NCI-H2196 (cell line): Measurements from ENCODE around the gene TRPM8.
"Not testable (repeated sequence)": the region's sequence is repeated elsewhere in the genome, so short reads cannot be mapped to it uniquely, and the experiment has no call there.

Experiments
- DNase-seq: peaks from one replicate; lab custom pipeline; 2025; ENCODE audit not compliant: unreplicated experiment; lab: John Stamatoyannopoulos, UW

Gene TRPM8

DNA sequence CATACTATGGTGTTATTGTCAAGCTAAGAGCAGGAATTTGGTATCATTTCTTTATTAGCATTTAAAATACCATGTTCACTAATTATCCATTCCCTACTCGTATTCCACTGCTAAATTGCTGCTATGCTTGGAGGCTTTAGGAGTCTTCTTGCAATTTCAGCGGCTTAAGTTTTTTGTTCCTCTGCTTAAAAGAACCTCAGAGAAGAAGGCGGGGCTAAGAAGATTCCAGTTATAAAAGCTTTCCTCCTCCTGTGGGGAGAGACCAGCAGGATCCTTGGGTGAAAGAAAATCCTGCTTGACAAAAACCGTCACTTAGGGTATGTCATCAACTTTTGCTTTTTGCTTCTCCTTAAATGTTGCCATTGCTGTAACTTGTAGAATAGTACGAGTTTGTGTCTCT is at the start of gene TRPM8:
Gene TRPM8 (plus strand): TSS at position 258 of the 400 bp plus-strand sequence. CDS start 9,165 bp downstream, outside the sequence.
- DNase-seq: no peak

DNA sequence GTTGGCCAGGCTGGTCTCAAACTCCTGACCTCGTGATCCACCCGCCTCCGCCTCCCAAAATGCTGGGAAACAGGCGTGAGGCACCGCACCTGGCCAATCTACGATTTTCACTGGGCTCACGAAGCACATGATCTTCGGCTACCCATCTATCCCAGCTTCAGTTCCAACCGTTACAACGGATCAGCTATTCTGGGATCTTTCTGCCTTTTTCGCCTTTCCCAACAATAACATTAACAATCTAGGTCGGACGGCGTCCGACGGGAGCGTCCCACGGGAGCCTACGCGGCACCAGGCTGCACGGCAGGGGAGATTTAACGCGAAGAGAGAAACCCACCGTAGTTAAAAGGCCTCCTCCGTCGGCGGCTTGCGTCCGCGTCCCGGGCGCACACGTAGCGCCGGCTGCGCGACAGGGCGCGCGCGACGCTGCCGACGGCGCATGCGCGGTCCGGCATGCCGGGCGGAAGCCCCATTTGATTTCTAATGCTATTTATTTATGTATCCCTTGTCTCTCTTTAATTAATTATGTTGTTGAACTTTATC is 49.1 kb upstream of the TRPM8 start, which contains the start of gene MSL3B:
Gene MSL3B (minus strand): TSS at position 394 of the 540 bp plus-strand sequence.
- DNase-seq: peak; percentile 64

DNA sequence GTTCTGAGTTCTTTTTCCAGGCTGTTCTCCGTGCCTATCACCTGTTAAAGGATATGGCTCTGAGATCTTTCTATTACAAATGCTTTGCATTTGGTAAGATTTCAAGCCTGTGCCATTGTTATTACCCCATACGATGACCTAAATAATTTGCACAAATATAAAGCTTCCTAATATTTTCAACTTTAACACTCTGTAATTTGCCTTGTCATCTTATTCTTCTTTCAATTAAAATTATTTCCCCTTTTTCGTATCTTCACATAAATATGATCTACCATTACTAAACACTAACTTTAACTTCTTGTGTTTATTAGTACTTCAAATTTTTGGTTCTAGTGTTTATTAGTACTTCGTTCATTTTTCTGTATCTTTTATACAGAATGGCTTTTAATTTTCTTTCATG is 45.7 kb upstream of the TRPM8 start:
- no peak for DNase-seq

DNA sequence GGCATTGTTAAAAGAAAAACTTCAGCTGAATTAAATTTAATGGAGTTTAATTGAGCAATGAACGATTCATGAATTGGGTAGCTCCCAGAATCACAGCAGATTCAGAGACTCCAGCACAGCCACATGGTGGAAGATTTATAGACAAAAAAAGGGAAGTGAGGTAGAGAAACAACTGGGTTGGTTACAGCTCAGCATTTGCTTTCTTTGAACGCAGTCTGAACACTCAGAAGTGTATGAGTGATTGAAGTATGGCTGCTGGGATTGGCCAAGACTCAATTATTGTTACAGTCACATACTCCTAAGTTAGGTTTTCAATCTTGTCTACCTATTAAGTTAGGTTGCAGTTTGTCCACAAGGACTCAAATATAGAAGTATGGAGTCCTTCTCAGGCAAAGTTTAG is 45.0 kb upstream of the TRPM8 start:
- DNase-seq: not testable (repeated sequence)

DNA sequence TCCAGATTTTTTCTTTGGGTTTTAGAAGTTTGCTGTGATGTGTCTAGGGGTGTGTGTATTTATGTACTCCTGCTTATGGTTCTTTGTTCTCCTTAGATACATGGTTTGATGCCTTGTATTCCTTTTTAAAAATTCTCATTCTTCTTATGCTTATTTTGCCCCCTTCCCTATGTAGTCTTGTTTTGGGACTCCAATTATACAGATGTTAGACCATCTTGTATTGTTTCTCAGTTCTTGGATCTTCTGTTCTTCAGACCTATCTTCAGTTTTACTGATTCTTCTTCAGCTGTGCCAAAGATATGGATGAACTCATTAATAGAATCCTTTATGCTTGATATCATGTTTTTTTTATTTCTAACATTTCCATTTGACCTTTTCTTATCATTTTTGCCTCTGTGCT is 34.8 kb upstream of the TRPM8 start:
- DNase-seq: no peak

DNA sequence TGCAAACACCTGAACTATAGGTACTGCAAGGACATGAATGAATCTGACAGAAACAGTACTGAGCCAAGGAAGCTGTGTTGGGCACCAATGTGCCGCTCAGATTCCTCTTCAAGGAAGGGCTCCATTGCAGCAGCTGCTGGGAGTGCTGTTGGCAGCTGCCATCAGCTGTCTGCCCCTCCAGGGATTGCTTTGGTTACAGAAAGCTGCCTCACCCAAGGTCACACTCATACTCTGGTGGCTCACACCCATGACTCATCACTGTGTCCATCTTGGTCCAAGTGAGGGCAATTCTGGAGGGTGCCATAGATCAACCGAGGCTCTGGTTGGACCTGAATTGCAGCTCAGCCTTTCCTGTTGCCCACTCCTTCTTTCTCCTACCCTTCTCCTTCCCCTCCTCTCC is 24.4 kb upstream of the TRPM8 start:
- peak; percentile 26 for DNase-seq

DNA sequence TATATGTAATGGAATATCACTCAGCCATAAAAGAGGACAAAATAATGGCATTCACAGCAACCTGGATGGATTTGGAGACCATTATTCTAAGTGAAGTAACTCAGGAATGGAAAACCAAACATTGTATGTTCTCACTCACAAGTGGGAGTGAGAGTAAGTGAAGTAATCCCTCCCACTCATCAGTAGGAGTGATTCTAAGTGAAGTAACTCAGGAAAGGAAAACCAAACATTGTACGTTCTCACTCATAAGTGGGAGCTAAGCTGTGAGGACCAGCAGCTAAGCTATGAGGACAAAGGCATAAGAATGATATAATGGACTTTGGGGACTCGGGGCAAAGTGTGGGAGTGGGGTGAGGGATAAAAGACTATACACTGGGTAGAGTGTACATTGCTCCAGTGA is 20.9 kb upstream of the TRPM8 start:
- not testable (repeated sequence) for DNase-seq

DNA sequence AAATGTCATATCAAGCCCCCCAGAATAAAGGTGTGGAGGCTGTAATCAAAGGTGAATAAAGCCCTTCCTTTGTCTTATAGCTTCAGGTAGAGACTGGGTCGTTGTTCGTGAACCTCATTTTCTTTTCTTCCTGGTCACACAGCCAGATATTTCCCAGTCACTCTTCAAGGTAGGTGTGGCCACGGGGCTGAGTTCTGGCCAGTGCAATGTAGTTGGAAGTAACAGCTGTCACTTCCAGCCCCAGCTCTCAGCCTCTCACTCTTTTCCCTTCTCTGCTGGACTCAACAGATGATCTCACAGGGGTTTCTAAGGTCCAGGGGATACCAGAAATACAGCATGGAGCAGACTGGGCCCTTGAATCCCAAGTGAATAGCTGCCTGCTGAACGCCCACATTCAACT is 15.8 kb upstream of the TRPM8 start:
- no peak for DNase-seq

DNA sequence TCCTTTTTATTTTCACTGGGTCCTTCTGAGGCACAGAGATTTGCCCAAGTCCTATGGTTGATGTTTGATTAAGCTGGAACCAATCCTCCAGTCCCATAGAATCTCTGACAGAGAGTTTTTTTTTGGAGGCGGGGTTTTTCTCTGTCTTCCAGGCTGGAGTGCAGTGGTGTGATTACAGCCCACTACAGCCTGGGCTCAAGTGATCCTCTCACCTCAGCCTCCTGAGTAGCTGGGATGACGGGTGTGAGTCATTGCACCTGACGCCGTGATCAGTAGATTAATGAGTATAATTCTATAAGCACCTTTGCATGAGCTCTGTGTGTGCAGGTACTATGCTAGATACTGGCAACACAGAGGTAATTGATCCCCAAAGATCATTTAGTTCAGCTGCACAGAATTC is 15.3 kb upstream of the TRPM8 start:
- DNase-seq: no peak

DNA sequence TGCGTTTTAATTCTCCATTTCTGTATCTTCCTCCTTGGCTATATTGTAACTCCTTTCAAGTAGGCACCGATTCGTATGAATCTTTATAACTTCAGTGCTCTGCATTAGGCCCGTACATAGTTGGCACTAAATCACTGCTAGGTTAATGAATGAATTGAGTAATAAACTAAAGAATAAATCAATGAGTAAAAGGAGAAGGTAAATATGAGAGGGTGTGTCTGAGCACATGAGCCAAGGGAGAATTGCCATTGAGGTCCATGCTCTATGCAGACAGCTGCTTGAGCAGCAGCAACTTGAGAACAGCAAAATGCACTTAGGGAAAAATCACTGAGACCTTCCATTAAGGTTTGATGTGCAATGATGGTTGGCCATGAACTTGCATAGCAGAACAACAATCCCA is 11.2 kb upstream of the TRPM8 start:
- DNase-seq: no peak

DNA sequence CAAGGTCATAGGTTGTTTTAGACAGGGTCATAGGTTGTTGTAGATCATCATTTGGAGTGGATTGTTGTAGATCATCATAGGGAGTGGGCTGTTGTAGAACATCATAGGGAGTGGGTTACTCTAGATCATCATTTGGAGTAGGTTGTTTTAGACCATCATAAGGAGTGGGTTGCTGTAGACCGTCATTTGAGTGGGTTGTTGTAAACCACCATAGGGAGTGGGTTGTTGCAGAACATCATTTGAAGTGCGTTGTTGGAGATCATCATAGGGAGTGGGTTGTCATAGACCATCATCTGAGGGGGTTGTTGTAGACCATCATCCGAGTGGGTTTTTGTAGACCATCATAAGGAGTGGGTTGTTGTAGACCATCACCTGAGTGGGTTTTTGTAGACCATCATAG is 9.5 kb upstream of the TRPM8 start:
- DNase-seq: no peak

DNA sequence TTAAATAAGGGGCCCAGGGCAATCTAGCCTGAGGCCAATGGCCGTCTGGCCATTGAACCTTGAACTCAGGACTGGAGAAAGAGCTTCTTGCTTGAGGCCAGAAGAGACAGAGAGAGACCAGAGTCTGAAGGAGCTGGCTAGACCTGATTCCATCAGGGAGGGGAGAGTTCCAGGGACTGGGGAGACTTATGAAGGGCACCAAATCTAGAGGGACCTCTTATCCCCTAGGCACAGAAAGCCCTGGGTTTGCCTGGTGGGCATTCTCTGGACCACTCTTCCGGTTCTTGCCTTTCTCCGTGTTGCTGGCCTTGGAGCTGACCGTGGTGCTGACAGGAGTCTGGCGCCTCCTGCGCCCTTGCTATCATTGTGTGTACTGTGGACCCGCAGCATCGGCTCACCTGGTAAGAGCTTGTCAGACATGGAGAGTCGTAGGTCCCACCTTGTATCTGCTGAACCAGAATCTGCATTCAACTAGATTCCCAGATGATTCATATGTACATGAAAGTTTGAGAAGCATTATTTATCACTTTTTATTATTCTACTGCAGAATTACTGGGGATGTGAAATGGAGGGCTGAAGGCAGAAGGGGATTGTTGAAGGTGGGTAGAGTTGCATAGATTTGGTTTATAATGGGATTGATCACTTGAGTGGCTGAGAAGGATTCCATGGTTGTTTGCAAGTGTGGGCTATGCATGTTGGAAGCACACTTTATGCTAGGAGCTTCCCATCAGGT is 4.3 kb upstream of the TRPM8 start:
- DNase-seq: no peak

DNA sequence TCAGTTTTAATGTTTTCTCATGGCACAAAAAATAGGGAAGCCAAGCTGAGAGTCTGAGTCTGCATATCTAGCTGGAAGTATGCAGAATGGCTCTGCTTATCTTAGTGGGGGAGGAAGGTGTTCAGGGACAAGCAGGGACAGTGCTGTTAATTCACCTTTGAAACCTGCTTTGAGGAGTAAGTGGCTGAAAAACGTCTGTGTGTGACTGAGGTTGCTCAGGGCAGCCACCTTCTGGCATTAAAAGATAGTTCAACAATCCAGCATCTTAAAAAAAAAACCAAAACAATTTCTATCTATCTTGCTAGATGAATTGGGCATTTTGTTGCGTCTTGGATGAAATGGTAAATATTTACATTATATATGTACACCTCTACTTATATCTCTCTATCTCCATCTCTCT is 2.0 kb upstream of the TRPM8 start:
- DNase-seq: peak; percentile 51

DNA sequence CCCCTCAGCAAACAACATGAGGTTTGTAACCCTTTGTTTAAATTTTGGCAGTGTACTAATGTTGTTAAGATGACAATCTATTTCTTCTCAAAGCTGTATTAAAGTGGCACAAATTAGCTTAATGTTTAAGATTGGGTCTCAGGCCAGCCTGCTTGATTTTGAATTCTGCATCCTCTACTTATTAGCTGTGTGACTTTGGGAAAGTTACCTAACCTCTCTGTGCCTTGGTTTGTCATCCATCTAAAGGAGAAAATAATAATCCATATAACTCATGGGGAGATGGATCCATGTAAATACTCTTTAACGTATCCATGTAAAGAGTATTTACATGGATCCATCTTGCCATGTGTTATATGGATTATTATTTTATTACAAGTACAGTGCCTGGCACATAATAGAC is 2.1 kb downstream of the TRPM8 start:
- DNase-seq: no peak

DNA sequence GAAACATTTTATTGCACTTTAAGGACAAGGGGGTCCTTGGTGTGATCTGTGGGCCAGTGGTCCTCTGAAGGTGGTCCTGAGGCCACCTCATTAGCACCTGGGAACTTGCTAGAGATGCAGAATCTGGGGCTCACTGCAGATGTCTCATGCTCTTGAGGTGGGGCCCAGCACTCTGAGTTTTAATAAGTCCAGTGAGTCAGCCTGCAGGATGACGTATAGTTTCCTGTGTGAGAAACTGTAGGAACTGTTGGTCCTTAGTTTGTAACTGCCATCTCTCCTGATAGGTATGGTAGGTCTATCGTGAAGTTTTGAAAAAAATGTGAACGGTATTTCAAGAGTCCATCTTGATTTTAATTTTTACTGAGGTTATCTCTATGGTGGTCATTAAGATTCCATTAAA is 2.8 kb downstream of the TRPM8 start:
- DNase-seq: no peak

DNA sequence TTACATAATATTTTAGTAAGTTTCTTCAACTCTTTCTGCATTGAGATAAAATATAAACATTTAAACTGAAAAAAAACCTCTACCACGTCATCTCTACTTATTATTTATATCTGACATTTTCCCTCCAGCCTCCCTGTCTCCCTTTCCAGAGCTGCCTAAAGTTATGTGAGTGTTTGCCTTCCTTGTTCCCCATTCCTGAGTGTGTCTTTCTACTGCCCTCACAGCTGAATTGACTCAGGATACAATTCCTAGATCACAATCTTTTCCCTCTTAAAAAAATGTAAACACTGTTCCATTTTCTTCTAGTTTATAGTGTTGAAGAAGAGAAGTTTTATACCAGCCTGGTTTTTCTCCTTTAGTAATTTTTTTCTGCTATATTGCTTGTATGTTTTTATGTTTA is 5.3 kb downstream of the TRPM8 start:
- no peak for DNase-seq

DNA sequence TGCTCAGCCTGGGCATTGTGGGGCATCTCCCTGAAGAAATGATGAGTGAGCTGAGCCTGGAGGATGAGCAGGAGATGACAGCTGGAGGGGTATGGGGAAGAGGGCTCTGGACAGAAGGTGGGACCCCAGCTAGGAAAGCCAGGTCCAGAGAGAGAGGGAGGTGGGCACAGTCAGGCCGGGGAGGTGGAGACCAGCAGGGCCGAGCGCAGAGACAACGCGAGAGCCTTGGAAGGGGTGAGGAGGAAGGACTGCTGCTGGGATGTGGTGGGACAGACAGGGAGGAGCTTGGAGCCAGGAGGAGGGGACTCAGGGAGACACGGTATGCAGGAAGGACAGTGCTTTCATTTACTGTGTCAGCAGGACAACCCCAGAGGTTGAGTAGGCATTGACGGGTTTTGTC is 8.2 kb downstream of the TRPM8 start:
- DNase-seq: no peak

DNA sequence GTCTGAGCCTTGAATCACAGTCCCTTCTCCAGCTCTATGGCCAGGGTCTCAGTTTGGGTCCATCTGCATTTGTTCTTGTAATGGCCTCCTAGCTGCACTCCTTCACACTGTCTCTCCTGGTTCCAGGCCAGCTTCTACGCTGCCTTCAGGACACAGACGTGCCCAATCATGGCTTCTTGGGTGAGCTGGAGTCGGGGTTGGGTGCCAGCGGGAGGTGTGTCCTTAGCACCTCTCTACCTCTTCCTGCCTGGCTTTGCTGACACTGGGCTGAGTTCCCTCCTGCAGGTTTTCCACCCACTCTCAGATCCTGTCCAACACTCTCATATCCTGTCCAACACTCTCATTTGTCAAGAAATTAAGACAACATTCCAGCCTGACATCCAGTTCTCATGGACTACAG is 9.6 kb downstream of the TRPM8 start:
- peak; percentile 4 for DNase-seq

DNA sequence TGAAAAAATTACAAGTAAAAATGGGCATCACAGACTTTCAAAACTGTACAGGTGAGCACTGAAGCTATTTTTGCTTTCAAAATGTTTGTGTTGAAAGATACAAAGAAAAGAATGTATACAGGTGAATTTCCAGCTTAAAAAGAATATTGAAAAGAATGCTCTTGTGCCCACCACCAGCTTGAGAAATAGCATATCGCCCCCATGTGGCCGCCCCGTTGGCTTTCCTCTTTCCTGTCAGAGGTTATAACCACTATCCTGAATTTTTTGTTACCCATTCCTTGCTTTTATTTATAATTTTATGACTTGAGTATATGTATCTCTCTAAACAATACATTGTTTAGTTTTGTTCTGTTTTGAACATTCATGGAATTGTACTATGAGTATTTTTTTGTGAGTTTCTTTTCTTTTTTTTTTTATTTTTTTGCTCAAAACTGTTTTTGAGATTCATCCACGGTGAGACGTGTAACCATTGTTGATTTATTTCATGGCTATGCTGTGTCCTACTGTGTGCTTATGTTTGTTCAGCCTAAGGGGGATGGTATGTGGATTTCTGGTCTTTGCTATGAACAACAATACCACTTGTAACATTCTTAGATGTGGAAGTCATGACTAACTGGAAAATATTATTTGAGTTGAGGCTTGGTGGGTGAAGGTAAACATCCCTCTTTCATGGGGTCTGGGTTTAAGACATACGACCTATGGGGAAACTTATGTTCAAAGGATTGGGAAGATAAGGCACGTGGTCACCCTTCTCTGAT is 11.6 kb downstream of the TRPM8 start:
- peak; percentile 40 for DNase-seq

DNA sequence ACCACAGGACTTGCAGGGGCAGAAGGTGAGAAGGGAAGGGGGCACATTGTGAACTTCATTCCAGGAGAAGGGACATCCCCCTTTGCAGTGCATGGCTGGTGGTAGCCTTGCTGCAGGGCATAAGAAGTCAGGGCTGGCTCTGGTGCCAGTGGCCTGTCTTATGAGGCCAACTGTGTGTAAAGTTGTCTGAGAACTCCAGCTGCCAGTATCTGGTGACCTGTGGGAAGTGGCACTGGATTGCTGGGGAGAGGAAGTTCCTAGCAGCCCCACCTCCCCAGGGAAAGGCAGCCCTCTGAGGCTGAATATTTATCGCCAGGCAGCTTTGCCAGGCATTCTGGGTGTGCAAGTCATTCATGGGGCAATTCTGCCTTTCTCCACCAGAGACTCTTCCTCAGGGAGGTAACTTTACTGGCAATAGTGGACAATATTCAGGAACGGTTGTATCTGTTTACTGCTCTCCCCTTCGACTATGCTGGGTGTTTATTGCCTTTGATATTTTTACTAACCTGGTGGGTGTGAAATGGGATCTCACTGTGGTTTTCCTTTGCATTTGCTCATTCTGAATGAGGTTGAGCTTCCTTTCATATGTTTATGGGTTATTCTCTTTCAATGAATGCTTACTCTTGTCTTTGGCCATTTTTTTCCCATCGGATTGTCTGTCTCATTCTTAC is 12.3 kb downstream of the TRPM8 start:
- peak; percentile 10 for DNase-seq

DNA sequence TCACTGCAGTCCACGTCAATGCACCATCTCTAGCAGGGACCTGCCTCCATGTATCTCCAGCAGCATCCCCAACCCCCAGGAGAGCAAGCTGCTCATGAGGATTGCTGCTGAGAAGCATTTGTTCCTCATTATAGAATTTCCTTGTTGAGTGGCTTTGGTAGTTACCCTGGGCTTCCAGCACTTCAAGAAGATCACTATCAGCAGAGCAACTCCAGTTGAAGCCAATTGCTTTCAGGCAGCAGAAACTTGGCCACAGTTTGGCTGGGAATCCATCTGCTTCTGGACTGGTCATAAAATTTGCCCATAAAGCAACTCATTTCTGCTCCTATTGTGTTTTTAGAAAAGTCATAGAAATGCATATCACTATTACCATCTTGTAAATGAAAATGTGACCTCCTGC is 17.4 kb downstream of the TRPM8 start:
- DNase-seq: peak; percentile 74

DNA sequence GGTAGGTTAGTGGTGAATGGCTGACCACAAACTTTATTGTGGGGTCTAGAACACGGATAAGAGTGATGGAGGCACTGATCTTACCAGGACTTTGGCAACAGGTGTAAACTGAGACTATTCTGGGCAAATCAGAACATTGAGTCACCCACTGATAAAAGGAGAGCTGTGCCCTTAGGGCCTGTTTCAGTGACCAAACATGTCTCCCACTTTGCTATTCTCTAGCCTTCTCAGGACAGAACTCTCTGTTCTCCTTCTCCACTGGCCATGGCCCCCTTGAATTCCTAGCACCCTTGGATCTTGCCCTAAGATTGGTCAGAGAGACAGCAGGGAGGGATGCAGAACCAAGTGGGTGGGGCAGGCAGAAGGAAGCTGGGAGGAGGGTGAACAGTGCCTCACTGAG is 18.3 kb downstream of the TRPM8 start:
- no peak for DNase-seq
